GM21619 (cell line): Measurements from ENCODE around the gene PAX8.

Experiments
- ATAC-seq: cut with Tn5 transposase; IDR thresholded peaks from one replicate; pipeline ENCODE4 v1.9.1; 2021; ENCODE audit not compliant: unreplicated experiment

The PAX8 gene

DNA sequence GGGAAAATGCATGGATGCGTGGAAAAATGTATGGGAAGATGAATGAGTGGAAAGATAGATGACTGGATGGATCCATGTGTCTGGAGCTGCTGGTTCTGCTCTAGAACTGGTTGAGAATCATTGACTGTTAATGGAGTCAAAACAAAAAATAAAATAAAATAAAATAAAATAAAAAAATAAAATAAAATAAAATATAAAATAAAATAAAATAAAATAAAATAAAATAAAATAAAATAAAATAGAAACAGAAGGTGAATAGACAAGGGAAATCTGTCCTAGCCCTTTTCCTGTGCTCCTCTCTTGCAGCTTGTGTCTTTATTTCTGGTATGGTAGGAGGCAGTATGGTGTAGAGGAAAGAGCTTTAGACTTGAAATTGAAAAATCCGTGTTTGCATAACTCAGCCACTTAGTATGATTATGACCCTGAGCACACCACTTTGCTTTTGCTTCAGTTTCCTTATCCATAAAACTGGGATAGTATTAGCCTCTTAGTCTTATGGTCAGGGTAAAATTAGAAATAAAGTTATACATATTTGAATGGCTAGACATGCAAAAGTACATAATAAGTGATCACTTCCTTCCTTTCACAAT, 54.0 kb downstream of the PAX8 start:
- ATAC-seq = no peak

DNA sequence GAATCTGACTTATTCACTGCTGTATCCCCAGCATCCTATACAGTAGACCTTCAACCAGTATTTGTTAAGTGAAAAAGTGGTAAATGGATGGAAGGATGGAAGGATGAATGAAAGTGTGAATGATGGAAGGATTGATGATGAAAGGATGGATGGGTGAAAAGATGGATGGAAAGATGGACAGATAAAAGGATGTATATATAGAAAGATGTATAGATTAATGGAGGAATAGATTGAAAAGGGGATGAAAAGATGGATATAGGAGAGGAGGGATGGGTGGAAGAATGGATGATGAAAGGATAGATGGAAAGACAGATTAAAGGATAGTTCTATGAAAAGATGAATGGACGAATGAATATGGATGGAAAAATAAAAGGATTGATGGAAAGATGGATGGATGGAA, 54.9 kb downstream of the PAX8 start:
- ATAC-seq = no peak

- ATAC-seq = no peak
These were observed 56.9 kb downstream of the PAX8 start for GRCh38 chr2:113221846-113222245.

DNA sequence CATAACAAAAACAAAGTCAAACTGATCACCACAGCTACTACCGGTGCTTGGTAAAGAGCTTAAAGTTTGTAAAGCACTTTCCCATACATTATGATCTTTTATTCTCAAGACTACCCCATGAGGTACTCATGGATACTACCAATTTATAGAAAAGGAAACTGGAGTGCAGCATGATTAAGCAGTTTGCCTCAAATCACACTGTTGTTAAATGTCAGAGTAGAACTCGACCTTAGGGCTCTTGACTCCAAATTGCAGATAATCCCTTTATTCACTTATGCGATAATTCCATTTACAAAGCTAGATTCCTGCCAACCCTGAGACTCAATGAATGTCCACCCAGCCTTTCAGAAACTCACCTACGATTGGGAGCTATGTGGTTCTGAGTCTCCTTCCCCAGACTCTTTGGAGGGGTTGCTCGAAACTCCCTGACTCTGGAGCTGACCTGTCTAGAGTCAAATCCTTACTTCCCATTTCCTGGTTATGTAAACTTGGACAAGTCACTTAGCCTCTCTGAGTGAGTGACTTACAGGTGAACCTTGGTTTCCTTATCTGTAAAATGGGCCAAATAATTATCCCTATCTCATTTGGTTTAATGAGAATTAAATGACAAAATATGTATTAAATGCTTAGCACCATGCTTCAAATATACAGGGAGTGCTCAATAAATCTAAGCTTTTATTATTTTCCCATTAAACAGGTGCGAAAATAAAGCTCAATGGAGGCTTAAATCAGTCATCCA, 57.6 kb downstream of the PAX8 start:
- no peak for ATAC-seq

DNA sequence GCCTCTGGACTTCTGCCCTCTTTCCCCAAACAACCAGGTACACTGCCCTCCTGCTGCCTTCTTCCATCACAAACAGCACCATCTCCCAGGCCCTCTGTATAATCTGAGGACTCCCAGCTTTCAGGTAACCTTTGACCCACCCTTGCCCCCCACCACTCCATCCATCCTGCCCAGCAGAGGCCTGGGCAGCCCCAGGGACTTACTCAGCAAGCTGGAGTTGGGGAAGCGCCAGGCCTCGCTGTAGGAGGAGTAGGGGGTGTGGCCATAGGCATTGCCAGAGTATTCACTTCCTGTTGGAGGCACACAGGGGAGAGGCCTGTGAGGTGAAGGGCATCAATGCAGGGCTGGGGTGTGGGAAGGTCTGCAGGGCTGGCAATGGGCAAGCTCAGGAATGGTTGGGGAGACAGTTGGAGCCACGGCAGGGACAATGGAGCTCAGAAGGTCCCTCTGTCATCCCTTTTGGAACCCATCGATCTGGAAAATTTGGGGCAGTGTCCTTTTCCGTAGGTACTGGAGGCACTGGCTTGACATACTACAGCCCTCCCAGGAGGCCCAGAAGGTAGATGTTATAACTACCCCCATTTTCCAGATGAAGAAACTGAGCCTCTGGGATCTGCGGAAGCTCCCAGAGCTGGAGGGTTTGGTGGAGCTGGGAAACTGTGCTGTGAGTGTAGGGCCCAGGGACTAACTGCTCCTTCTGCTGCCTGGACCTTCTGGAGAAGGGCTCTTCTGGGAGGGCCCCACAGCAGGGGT, 58.7 kb downstream of the PAX8 start:
- ATAC-seq = no peak

DNA sequence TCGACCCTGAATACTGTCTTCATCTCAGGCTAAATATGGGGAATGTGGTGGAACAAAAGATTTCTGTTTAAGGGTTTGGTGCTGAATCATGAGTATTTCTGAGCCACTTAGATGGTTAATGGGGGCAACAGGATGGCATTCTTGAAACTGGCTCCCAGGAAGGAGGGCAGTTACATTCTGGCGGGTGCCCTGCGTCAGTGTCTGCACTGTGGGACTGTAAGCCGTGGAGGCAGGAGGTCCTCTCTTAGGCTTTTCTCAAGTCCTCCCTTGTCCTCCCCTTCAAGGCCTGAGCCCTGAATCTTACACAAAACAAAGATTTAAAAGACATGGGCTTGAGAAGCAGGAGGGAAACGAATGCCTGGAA, 59.2 kb downstream of the PAX8 start:
- no peak for ATAC-seq

- no peak for ATAC-seq
These were observed 59.7 kb downstream of the PAX8 start for GRCh38 chr2:113219092-113219441.

DNA sequence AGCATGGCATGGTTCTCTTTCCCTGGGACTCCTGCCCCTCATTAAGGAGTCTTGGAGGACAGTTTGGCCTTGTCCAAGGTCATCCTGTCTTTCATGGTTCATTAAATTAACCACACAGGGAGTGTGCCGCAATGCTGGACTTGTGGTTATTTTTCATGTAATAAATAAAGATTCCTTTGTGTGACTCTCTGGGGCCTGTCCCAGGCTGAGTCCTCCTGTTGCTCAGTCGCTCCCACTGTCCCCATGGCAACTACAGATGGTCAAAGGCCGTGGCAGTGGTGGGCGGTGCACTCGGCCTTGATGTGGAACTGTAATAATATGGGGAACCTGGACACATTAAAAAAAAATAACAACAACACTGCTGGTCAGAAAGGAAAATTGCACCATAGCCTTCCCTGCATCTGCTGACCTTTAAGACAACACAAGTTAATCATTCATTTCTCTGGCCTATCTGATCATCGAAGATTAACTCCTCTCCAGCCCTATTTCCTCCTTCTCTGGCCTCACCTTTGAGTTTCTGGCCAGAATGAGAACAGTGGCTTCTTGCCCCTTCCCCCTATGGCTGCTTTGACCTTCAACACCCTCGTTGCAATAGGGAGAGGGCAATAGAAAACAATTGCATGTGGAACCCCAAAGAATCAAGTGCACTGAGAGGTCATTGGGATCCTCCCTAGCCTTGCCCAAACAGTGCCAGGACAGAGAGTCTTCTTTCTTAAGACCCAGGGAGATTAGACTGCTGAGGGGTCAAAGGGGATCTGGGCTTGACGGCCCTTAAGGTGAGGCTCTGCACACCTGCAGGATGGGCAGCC, 60.2 kb downstream of the PAX8 start:
- peak; percentile 62 for ATAC-seq

DNA sequence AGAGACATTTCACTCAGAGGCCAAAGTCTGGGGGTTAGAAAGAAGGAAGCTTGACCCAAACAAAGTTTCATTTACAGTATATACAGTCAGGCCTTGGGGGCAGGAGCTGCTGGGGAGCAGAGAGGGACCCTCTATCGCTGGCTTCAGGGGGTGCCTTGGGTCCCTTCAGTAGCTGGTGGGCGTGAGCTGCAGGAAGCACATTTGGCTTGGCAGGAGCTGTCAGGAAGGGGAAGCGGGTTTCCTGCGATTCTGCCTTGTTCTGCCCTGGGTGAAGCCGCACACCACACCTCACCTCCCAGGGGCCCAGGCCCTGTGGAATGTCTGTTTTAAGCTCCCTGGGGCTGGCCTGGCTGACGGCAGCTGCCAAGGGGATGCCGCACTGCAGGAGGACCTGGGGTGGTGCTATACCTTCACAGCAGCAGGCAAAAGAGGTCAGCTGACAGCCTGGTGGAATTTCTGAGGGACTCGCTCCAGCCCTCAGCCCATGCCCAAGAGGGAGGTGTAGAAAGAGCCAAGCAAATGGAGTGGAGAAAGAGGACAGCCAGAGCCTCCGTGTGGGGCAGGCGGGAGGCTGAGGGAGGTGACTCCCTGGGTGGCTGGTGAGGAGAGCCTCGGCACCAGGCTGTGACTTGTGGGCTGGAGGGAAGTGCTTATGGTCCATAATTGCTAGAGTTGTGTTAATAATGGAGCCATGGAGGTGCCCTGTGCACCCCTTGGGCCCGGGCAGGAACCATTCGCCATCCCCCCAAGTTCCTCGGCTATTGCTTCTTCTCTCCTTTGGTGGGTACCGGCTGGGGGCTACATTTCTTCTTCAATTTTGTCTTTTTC, 61.1 kb downstream of the PAX8 start:
- no peak for ATAC-seq

GRCh38 chr2:113216891-113217454, 61.7 kb downstream of the PAX8 start:
- no peak for ATAC-seq

DNA sequence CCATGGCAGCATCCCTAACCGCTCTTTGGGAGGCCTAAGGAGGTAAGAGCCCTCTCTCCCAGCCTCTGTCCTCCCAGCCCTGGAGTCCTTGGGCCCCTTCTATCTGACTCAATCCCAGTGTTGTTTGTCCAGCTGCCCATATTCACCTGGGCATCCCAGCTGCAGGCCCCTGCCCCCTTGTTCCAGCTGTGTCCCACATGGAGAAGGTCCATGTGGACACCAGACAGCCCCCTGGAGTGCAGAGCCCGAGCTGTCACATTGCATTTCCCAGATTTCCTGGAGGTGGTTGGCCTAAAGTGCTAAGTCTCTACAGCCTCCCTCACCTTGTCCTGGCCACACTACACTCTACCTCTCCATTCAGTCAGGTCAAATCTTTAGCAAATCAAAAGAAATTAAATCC, 62.4 kb downstream of the PAX8 start:
- no peak for ATAC-seq

DNA sequence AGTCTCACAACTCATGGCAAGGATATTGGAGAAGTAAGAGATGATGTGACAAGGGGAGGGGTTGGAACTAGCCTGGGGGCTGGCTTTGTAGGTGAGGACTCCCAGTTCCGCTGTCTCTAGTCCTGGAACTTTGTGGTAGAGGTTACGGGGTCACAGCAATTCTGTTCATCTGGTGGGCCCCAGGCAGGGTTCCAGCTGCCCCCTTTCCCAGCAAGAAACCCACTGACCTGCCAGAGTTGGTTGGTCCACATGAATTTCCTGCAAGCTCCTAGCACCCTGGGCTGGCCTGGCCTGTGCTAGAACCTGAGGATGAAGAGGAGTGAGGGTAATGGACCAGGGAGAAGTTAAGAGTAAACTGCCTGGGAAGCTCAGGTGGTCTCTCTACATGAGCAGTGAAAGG, 63.7 kb downstream of the PAX8 start:
- ATAC-seq = no peak

- no peak for ATAC-seq
These were observed 64.6 kb downstream of the PAX8 start for GRCh38 chr2:113214141-113214540.

- ATAC-seq = no peak
These were observed 65.4 kb downstream of the PAX8 start for GRCh38 chr2:113213061-113213930.

GRCh38 chr2:113212245-113213060, 66.3 kb downstream of the PAX8 start:
- ATAC-seq = no peak

- ATAC-seq = no peak
These were observed 67.3 kb downstream of the PAX8 start for GRCh38 chr2:113211226-113212105.

- ATAC-seq = no peak
These were observed 69.0 kb downstream of the PAX8 start for GRCh38 chr2:113209646-113210171.
